A549 (cell line): ENCODE measurements around the gene CADPS2.

Experiments
- EP300 ChIP-seq, 2 experiments: fragments of >200 bp; sonication (Bioruptor Twin); formaldehyde crosslinking; IDR thresholded peaks; 2 replicates in 1 of 2; 3 replicates in 1 of 2; pipeline ENCODE4 v1.6.1; 2016 to 2017
- JUN ChIP-seq, 2 experiments: fragments of >200 bp; sonication (Bioruptor Twin); formaldehyde crosslinking; IDR thresholded peaks; 2 replicates in 1 of 2; 3 replicates in 1 of 2; pipeline ENCODE4 v1.6.1; 2016 to 2017
- MYC ChIP-seq: IDR thresholded peaks from 2 replicates; pipeline ENCODE4 v1.6.1; 2012; ENCODE audit warnings: mild to moderate bottlenecking, inconsistent platforms, low read length, improper control_type of control experiment, borderline replicate concordance
- POLR2A ChIP-seq: IDR thresholded peaks from 2 replicates; pipeline ENCODE4 v1.6.1; 2012; ENCODE audit warnings: mild to moderate bottlenecking, low read length
- TF ChIP-seq, protein P1 (sequence below): fragments of >200 bp; sonication (Bioruptor Twin); formaldehyde crosslinking; IDR thresholded peaks from 3 replicates; pipeline ENCODE4 v1.5.1; 2016
- TF ChIP-seq, protein P2 (sequence below): fragments of 450-650 bp; IDR thresholded peaks from 2 replicates; pipeline ENCODE4 v1.6.1; 2014; ENCODE audit warnings: antibody characterized with exemption

DNA sequence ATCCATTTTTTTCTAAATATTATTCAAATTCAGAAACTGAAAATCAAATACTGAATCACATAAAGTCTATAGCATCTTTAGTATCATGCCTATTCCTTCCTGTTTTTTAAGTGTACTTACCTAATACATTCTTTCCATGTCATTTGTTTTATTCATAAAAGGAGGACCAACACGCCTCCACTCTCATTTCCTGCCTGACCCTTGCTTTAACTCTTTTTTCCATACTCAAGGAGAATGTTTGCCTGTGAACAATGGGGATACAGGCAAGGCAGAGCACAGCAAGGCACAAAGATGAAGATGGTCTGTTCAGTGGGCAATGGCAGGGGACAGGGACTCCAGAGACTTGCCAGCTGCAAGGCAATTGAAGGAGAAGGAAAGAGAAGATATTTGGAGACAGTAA is 460.5 kb downstream of the CADPS2 start:
- TF ChIP-seq POLR2A (no peak), EP300 (IDR thresholded peaks at IDR 0.05) (no peak), JUN (IDR thresholded peaks at IDR 0.05) (no peak), MYC (no peak)
- TF ChIP-seq, protein P1, sequence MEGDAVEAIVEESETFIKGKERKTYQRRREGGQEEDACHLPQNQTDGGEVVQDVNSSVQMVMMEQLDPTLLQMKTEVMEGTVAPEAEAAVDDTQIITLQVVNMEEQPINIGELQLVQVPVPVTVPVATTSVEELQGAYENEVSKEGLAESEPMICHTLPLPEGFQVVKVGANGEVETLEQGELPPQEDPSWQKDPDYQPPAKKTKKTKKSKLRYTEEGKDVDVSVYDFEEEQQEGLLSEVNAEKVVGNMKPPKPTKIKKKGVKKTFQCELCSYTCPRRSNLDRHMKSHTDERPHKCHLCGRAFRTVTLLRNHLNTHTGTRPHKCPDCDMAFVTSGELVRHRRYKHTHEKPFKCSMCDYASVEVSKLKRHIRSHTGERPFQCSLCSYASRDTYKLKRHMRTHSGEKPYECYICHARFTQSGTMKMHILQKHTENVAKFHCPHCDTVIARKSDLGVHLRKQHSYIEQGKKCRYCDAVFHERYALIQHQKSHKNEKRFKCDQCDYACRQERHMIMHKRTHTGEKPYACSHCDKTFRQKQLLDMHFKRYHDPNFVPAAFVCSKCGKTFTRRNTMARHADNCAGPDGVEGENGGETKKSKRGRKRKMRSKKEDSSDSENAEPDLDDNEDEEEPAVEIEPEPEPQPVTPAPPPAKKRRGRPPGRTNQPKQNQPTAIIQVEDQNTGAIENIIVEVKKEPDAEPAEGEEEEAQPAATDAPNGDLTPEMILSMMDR: no peak
- TF ChIP-seq, protein P2, sequence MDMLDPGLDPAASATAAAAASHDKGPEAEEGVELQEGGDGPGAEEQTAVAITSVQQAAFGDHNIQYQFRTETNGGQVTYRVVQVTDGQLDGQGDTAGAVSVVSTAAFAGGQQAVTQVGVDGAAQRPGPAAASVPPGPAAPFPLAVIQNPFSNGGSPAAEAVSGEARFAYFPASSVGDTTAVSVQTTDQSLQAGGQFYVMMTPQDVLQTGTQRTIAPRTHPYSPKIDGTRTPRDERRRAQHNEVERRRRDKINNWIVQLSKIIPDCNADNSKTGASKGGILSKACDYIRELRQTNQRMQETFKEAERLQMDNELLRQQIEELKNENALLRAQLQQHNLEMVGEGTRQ: no peak
